GM21381 (cell line): ENCODE results near the gene RAB14.

Experiments used
- ATAC-seq: cut with Tn5 transposase; IDR thresholded peaks from one replicate; pipeline ENCODE4 v1.9.1; 2021; ENCODE audit warnings: mild to moderate bottlenecking, moderate library complexity; ENCODE audit not compliant: unreplicated experiment

Gene RAB14

DNA sequence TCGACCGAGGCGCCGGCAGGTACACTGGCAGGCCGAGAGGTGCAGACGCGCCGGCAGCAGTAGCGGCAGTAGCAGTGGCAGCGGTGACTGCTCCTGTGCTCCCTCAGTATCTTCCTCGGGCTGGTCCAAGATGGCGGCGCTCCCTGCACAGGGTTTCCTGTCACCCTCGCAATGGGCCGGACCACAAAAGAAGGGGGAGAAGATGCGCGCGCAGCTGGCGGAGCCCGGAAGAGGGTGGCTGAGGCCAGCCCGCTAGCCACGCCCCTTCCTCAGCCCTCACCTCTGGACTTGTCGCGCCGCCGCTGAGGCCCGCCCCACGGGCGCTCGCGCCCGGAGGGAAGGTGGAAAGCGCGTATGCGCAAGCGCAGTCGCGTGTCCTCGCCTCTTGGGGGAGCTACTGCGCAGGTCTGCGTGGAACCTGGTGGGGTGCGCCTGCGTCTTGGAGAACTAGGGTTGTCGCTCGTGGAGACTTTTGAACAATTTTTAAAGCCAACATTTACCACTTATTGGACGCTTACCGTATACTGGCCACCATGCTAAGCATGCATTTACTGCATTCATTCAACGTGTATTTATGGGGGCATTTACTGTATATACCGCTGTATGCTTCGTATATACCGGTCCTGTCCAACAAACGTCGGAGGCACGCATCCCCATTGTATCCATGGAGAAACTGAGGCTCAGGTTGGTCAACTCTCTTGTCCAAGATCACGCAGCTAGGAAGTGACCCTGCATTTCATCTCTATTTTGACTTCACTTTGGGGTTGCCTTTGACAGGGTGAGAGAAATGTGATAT is at the start of gene RAB14:
RAB14 (minus strand) TSS at position 132 of the 796 bp plus-strand sequence. CDS start 8,457 bp downstream, outside the sequence.
- ATAC-seq, result peak; percentile 84

DNA sequence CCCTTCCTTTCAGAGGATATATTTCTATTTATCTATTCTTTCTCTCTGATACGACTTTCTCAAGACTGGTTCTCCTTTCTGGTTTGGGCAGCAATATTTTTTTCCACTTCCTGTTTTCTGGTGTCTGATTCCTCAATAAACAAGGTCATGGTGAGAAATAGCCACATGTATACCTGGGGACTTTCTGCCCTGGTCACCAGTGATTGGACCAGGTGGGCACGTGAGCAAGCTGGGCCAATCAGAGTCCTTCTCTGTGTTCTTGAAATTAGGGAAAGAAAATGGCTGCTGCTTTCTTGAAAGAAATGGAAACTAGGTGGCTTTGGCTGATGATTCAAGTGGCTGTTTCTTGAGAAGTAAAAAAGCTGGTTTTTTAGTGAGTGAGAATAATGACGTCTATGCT is 47.9 kb upstream of the RAB14 start:
- ATAC-seq, result no peak

DNA sequence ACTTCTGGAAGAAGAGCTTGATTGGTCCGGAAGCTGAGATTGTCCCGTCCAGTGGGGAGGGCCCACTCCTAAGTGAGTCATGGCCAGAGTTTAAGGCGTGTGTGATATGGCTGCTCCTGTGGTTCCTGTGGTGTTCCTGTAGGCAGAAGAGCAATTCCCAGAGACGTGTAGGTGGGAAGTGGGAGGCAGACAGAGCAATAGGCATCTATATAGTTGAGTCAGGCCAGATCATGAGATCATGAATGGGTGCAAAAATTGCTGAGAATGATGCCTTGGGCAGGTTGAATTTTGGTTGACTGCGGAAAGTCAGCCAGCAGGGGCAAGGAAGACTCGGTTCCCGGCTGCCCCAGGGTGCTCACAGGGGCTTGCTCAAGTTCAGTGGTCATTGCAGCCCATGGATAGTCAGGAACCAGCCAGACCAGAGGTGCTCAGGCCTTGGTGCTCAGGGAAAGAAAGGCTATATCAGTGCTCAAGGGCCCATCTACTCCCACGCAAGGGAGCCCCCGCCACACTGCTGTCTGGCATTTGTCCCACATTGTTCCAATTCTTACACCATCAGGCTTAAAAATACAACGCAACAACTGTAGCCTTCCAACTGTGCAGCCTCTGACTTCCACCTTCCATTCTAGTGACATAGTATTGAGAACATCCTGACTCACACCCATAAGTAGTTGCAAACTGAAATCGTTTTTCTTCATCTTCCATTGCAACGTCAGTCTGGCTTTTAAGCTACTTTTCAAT is 45.3 kb upstream of the RAB14 start:
- no peak for ATAC-seq

DNA sequence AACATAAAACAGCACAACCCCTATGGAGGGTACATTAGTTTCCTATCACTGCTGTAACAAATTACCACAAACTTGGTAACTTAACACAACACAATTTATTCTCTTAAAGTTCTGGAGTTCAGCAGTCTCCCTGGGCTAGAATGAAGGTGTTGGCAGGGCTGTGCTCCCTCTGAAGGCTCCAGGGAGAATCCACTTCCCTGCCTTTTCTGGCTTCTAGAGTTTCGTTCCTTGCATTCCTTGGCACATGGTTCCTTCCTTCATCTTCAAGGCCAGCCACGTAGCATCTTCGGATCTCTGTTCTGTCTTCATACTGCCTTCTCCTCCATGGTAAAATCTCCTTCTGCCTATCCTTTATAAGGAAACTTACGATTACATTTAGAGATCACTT is 41.3 kb upstream of the RAB14 start:
- no peak for ATAC-seq

- ATAC-seq, result no peak
Observed at GRCh38 chr9:121242219-121242958, 40.7 kb upstream of the RAB14 start.

DNA sequence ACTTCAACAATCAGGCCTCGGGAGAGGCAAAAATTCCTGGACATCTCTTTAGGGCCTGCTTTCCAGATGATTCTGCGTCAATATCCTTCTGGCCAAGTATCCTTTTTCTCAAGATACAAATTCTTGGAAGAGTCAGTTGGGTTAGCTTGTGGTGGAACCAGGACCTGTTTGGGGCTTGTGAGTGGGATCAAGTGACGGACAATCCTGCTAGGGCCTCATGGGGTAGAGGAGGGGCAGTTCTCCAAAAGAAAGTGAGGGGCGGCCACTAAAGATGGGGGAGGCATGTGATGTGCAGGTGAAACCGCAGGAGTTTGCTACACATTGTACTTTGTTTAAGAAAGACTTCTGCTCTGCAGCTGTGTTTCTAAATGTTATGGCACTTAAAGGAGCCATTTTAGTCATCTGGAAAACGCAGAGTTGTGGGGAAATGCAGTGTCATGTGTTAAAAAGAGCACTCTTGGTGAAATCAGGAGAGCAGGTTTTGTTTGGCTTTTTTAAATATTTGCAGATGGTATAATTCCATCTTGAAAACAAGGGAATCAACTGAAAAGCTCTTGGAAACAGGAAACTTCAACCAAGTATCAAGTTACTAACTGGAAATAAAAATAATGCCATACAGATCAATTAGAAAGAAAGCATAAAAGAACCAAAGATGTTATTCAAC is 38.9 kb upstream of the RAB14 start:
- ATAC-seq, result no peak

- ATAC-seq, result no peak
Observed at GRCh38 chr9:121239851-121240250, 38.2 kb upstream of the RAB14 start.

DNA sequence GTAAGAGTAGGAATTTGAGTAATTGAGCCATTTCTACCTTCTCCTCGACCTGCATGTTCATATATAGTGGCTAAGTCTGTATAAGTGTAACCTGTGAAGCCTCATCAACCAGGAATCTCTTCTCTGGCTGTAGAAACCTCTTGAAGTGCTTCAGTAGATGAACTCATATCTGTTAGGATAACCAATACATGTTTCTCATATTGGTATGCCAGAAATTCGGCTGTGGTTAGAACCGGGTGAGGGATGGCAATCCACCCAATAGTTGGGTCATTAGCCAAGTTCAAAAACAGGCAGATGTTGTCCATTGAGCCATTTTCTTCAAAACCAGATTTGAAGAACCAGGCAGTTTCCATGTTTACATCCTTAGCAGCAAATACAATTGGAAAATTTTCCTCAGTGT is 37.4 kb upstream of the RAB14 start:
- ATAC-seq, result no peak

DNA sequence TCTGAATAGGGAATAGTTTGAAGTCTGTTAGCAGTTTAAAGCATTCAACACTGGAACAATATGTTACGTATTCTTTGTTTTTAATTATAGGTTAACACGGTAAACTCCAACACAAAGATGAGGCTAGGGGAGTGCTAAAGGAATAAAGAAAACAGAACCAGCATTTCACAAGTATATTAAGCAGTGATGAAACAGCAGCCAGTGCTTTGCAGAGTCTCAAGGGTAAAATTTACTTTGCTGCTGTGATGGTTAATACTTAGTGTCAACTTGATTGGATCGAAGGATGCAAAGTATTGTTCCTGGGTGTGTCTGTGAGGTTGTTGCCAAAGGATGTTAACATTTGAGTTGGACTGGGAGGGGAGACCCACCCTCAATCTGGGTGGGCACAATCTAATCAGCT is 36.2 kb upstream of the RAB14 start:
- ATAC-seq, result no peak

GRCh38 chr9:121235512-121235911 is 33.8 kb upstream of the RAB14 start:
- ATAC-seq, result no peak

- no peak for ATAC-seq
Observed at GRCh38 chr9:121234832-121235161, 33.1 kb upstream of the RAB14 start.

- ATAC-seq, result no peak
Observed at GRCh38 chr9:121233906-121234831, 32.5 kb upstream of the RAB14 start.

- ATAC-seq, result no peak
Observed at GRCh38 chr9:121232251-121232650, 30.6 kb upstream of the RAB14 start.

DNA sequence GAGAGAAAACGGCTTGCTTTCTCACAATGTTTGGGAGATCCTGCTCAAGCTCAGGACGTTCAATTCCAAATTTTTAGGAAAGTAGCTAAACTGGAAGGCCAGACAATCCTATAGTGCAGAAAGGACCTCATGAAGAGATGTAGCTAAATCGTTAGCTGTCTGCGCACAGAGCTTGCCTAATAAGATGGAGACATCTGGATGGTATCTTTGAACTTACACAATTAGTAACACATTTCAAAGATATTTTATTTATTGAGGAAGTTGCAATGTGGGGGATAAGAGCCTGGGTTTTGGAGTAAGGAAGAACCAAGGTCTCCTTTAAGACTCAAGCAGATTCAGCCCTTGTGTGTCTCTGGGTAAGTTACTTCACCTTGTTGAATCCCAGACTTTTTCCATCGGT is 28.6 kb upstream of the RAB14 start:
- no peak for ATAC-seq

- ATAC-seq, result no peak
Observed at GRCh38 chr9:121227862-121228261, 26.2 kb upstream of the RAB14 start.

DNA sequence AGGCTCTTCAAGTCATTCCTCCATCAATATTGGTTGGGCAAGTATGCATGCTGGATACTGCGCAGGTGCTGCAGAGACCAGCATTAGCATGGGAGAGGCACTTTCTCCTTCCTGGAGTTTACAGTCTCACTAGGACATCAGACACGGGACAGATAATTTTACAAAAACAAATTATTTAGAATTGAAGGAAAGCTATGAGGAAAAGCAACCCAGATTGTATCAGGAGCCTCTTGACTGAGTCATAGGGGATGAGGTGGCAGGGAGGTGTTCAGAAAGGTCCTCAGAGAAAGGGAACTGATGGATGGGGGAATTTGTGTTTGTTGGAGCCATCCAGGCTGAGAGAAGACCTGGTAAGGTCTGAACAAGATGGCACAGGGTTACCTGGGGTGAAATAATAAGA is 24.5 kb upstream of the RAB14 start:
- ATAC-seq, result no peak

- no peak for ATAC-seq
Observed at GRCh38 chr9:121225240-121225639, 23.6 kb upstream of the RAB14 start.

GRCh38 chr9:121222524-121223171 is 21.0 kb upstream of the RAB14 start:
- ATAC-seq, result no peak

DNA sequence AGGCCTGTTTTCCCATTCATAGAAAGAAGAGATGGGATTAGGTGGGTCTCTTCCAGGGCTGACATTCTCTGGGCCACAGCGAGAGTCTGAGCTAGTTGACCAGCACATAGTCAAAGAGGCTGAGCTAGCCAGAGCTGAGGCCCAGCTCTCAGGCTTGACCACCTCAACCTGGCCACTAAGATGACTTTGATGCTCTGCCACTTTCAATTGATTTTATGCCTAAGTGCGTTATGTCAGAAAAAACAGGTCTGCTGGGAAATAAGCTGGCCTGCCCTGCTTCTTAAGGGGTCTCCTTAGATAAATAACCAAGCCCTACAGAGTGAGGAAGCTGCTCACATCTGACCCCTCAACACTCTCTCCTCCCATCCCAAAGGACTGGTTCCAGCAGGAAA is 20.0 kb upstream of the RAB14 start:
- ATAC-seq, result no peak
